Parathyroid adenoma (tissue), 2 donors: Measurements from ENCODE around the gene FLNB.

Experiments used
- H2AFZ ChIP-seq: fragments of 300-600 bp; sonication (generic); one replicate; pipeline ENCODE4 v1.7.0; 2017; ENCODE audit warnings: antibody characterized with exemption, mild to moderate bottlenecking
- H3K27ac ChIP-seq: fragments of 300-600 bp; sonication (generic); one replicate; pipeline ENCODE4 v1.7.0; 2017
- H3K27me3 ChIP-seq: fragments of 300-600 bp; sonication (generic); one replicate; pipeline ENCODE4 v1.7.0; 2017; ENCODE audit warnings: low read length; ENCODE audit not compliant: control insufficient read depth, insufficient read depth
- H3K36me3 ChIP-seq: fragments of 300-600 bp; sonication (generic); one replicate; pipeline ENCODE4 v1.7.0; 2017; ENCODE audit warnings: low read length; ENCODE audit not compliant: control insufficient read depth, insufficient read depth
- H3K4me1 ChIP-seq: fragments of 300-600 bp; sonication (generic); one replicate; pipeline ENCODE4 v1.7.0; 2017; ENCODE audit warnings: control low read depth
- H3K4me2 ChIP-seq: fragments of 300-600 bp; sonication (generic); one replicate; pipeline ENCODE4 v1.7.0; 2017; ENCODE audit warnings: low read length
- H3K4me3 ChIP-seq: fragments of 300-600 bp; sonication (generic); one replicate; pipeline ENCODE4 v1.7.0; 2017; ENCODE audit warnings: low read depth, low read length
- H3K79me2 ChIP-seq: fragments of 300-600 bp; sonication (generic); one replicate; pipeline ENCODE4 v1.7.0; 2017; ENCODE audit warnings: control low read depth
- H3K9ac ChIP-seq: fragments of 300-600 bp; sonication (generic); one replicate; pipeline ENCODE4 v1.7.0; 2017; ENCODE audit warnings: mild to moderate bottlenecking
- H3K9me3 ChIP-seq: fragments of 300-600 bp; sonication (generic); one replicate; pipeline ENCODE4 v1.7.0; 2017; ENCODE audit warnings: low read length; ENCODE audit not compliant: control insufficient read depth
- TF ChIP-seq, protein P1 (sequence below): fragments of 300-600 bp; sonication (generic); IDR thresholded peaks from one replicate; pipeline ENCODE4 v1.7.0; 2017; ENCODE audit warnings: antibody characterized with exemption, mild to moderate bottlenecking
- donor health status: primary hyperparathyroidism.

The FLNB gene

DNA sequence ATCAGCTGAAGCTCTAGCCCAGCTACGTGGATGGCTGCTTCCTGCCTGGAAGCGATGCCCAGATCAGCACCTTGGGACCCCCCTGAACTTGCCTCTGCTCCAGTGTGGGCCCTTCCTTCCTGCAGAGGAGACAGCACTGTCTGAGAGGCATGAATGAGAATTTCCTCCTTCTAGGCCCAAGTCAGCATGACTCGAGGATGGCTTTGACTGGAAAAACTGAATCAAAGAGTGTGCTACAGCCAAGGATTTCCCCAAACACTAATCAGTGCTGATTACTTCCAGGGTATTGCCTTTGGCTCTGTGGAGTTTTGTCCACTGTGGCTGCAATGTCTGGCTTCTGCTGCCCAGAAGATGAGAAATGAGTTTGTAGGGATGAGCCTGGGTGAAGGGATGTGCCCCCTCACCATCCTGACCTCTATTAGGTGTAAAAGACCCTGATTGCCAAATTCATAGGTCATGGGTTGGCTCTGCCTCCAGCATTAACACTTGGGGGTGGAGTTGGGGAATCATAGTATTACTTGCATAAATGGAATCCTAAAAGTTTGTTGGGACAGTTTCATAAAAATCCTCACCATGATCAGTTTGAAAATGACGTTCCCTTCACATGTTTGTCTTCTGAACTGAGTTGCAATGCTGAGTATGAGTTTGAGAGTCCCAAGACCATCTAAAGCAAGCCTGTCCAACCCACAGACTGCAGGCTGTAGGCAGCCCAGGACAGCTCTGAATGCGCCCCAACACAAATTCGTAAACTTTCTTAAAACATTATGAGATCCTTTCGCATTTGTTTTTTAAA is 36.7 kb downstream of the FLNB start:
- Histone ChIP-seq H3K4me2 (no peak overlapping the region), H3K79me2 (peaks cover 23% of the 10 kb centered on the region), H2AFZ (no peak overlapping the region), H3K9ac (no peak overlapping the region), H3K4me1 (peaks cover 20% of the 10 kb centered on the region), H3K9me3 (no peaks in the 10 kb centered on the region), H3K36me3 (no peaks in the 10 kb centered on the region), H3K4me3 (no peak overlapping the region), H3K27me3 (no peaks in the 10 kb centered on the region), H3K27ac (no peak overlapping the region)
- TF ChIP-seq, protein P1, sequence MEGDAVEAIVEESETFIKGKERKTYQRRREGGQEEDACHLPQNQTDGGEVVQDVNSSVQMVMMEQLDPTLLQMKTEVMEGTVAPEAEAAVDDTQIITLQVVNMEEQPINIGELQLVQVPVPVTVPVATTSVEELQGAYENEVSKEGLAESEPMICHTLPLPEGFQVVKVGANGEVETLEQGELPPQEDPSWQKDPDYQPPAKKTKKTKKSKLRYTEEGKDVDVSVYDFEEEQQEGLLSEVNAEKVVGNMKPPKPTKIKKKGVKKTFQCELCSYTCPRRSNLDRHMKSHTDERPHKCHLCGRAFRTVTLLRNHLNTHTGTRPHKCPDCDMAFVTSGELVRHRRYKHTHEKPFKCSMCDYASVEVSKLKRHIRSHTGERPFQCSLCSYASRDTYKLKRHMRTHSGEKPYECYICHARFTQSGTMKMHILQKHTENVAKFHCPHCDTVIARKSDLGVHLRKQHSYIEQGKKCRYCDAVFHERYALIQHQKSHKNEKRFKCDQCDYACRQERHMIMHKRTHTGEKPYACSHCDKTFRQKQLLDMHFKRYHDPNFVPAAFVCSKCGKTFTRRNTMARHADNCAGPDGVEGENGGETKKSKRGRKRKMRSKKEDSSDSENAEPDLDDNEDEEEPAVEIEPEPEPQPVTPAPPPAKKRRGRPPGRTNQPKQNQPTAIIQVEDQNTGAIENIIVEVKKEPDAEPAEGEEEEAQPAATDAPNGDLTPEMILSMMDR, result no peak

- Histone ChIP-seq H3K79me2 (peaks cover 27% of the 10 kb centered on the region), H3K36me3 (no peaks in the 10 kb centered on the region), H2AFZ (no peak overlapping the region), H3K4me2 (no peak overlapping the region), H3K4me3 (no peak overlapping the region), H3K27me3 (no peaks in the 10 kb centered on the region), H3K9me3 (no peaks in the 10 kb centered on the region), H3K27ac (no peak overlapping the region), H3K9ac (no peak overlapping the region), H3K4me1 (peaks cover 41% of the 10 kb centered on the region)
- TF ChIP-seq, protein P1, result no peak
Measured at GRCh38 chr3:58047826-58048225, 39.6 kb downstream of the FLNB start.

DNA sequence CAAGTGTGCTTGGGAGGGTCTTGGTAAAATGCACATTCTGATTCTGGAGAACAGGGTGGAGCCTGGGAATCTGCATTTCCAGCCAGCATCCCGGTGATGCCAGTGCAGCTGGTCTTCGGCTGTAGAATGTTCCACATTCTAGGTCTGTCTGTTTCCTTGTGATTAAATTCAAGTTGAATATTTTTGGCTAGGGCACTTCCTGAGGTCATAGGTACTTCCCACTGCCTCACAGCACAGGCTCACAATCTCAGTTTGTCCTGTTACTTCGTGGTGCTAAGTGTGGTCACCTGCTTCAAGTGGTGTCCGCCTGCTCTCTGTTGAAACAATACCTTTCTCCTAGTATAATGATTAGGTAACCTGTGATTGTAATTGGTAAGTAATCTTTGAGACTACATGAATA is 40.1 kb downstream of the FLNB start:
- Histone ChIP-seq H3K27me3 (no peaks in the 10 kb centered on the region), H2AFZ (no peak overlapping the region), H3K79me2 (peaks cover 27% of the 10 kb centered on the region), H3K9me3 (no peaks in the 10 kb centered on the region), H3K4me2 (no peak overlapping the region), H3K4me1 (peaks cover 42% of the 10 kb centered on the region), H3K27ac (peak overlapping the region; percentile 7), H3K36me3 (no peaks in the 10 kb centered on the region), H3K4me3 (no peak overlapping the region), H3K9ac (no peak overlapping the region)
- TF ChIP-seq, protein P1, result no peak

GRCh38 chr3:58049143-58049785 is 41.0 kb downstream of the FLNB start:
- H3K4me2 ChIP-seq, result peak overlapping the region; percentile 20
- H3K9ac ChIP-seq, result no peak overlapping the region
- H3K4me3 ChIP-seq, result no peak overlapping the region
- no peaks in the 10 kb centered on the region for H3K9me3 ChIP-seq
- TF ChIP-seq, protein P1, result no peak
- H3K36me3 ChIP-seq, result no peaks in the 10 kb centered on the region
- peaks cover 27% of the 10 kb centered on the region for H3K79me2 ChIP-seq
- peak overlapping the region; percentile 71 for H2AFZ ChIP-seq
- H3K4me1 ChIP-seq, result peaks cover 39% of the 10 kb centered on the region
- H3K27ac ChIP-seq, result peak overlapping the region; percentile 7
- H3K27me3 ChIP-seq, result no peaks in the 10 kb centered on the region
